PC-9 (cell line): Measurements from ENCODE around the gene SLC7A9. TPM values are rescaled to one million over a fixed set of nuclear protein-coding genes. Genes with fewer than 3 reads are reported as not detected.

Experiments used
- BruUV-seq: library from RNA; stranded (reverse); fragments of 400-500 nt; replicated peaks from 2 replicates; lab custom pipeline; 2021; lab: Mats Ljungman, UMichigan
- CTCF ChIA-PET: fragments of 300-600 bp; sonication (Branson Sonifier 250); formaldehyde crosslinking; loops from one replicate; lab custom pipeline; 2022; ENCODE audit warnings: antibody characterized with exemption; lab: Charles Lee
- POLR2A ChIA-PET: fragments of 300-600 bp; sonication (Branson Sonifier 250); formaldehyde crosslinking; loops from one replicate; lab custom pipeline; 2022; ENCODE audit warnings: antibody characterized with exemption; ENCODE audit not compliant: unreplicated experiment; lab: Charles Lee
- DNase-seq, 2 experiments: peaks; one replicate each; pipeline versions ENCODE4 v3.0.0 to v3.0.0-alpha.2; 2015 to 2022; ENCODE audit warnings: mixed read lengths in 1 of 2
- H2AFZ ChIP-seq: fragments of 200-600 bp; sonication (generic); 2 replicates; pipeline ENCODE4 v1.8.1; 2017; ENCODE audit warnings: antibody characterized with exemption
- H3F3A ChIP-seq: fragments of 200-600 bp; sonication (generic); 2 replicates; pipeline ENCODE4 v1.8.1; 2017; ENCODE audit warnings: antibody characterized with exemption, mild to moderate bottlenecking, low read depth; ENCODE audit not compliant: insufficient read depth
- H3K27ac ChIP-seq: fragments of 200-600 bp; sonication (generic); 2 replicates; pipeline ENCODE4 v1.6.1; 2016; ENCODE audit warnings: mixed run types
- H3K27me3 ChIP-seq: fragments of 200-600 bp; sonication (generic); 2 replicates; pipeline ENCODE4 v1.6.1; 2016; ENCODE audit warnings: low read depth, mixed run types; ENCODE audit not compliant: insufficient read depth
- H3K36me3 ChIP-seq: fragments of 200-600 bp; sonication (generic); 2 replicates; pipeline ENCODE4 v1.6.1; 2016; ENCODE audit warnings: low read depth, mixed run types
- H3K4me1 ChIP-seq: fragments of 200-600 bp; sonication (generic); replicated peaks from 2 replicates; pipeline ENCODE4 v1.6.1; 2016; ENCODE audit warnings: mixed run types; ENCODE audit not compliant: insufficient read depth
- H3K4me2 ChIP-seq: fragments of 200-600 bp; sonication (generic); 2 replicates; pipeline ENCODE4 v1.6.1; 2017; ENCODE audit warnings: mixed run types
- H3K4me3 ChIP-seq: fragments of 200-600 bp; sonication (generic); 2 replicates; pipeline ENCODE4 v1.6.1; 2016; ENCODE audit warnings: mixed run types
- H3K79me2 ChIP-seq: fragments of 200-600 bp; sonication (generic); 2 replicates; pipeline ENCODE4 v1.6.1; 2017; ENCODE audit warnings: low read depth, mixed run types
- H3K9me2 ChIP-seq: fragments of 200-600 bp; sonication (generic); 2 replicates; pipeline ENCODE4 v1.8.1; 2017; ENCODE audit warnings: mild to moderate bottlenecking; ENCODE audit not compliant: insufficient read depth
- H3K9me3 ChIP-seq: fragments of 200-600 bp; sonication (generic); 2 replicates; pipeline ENCODE4 v1.8.1; 2016; ENCODE audit warnings: low read depth; ENCODE audit not compliant: insufficient read depth
- H4K20me1 ChIP-seq: fragments of 200-600 bp; sonication (generic); 2 replicates; pipeline ENCODE4 v1.8.1; 2017; ENCODE audit not compliant: insufficient read depth
- CTCF ChIP-seq: fragments of 200-600 bp; sonication (generic); conservative IDR thresholded peaks from 2 replicates; pipeline ENCODE4 v1.6.1; 2017; ENCODE audit warnings: mixed run types, antibody characterized with exemption, mild to moderate bottlenecking, moderate library complexity
- EZH2 ChIP-seq: fragments of 200-600 bp; sonication (generic); IDR thresholded peaks from 2 replicates; pipeline ENCODE4 v1.8.0; 2017; ENCODE audit warnings: antibody characterized with exemption, low read depth
- intact Hi-C: fragments of 100-400 bp; cut with micrococcal nuclease; formaldehyde crosslinking; loops from one replicate; pipeline ENCODE4 v1.10.0; 2022; ENCODE audit not compliant: unreplicated experiment
- total RNA-seq: library from RNA; stranded (reverse); gene quantifications from 2 replicates; pipeline ENCODE4 v1.2.3, GENCODE V29; 2021

The SLC7A9 gene
- total RNA-seq, 1 experiment from 2014 or later = 0.33 TPM

GRCh38 chr19:32908641-32909190, 39.1 kb upstream of the SLC7A9 start:
- CTCF ChIA-PET = no interaction called here

GRCh38 chr19:32902448-32902847, 32.9 kb upstream of the SLC7A9 start:
- Histone ChIP-seq H4K20me1 (no peaks in the 10 kb centered on the region), H3K27me3 (no peaks in the 10 kb centered on the region), H3K36me3 (peaks cover 4% of the 10 kb centered on the region; the same call in 1 of the 2 replicates), H3K4me1 (no peaks in the 10 kb centered on the region), H3K27ac (no peak overlapping the region), H3F3A (no peaks in the 10 kb centered on the region), H3K9me2 (no peaks in the 10 kb centered on the region), H2AFZ (no peak overlapping the region), H3K4me2 (no peak overlapping the region), H3K9me3 (no peaks in the 10 kb centered on the region), H3K79me2 (no peaks in the 10 kb centered on the region), H3K4me3 (no peak overlapping the region)
- BruUV-seq = no TSS peak
- ChIA-PET POLR2A (no interaction called here), CTCF (no interaction called here)
- no peak for DNase-seq
- intact Hi-C loops = no loop called here
- TF ChIP-seq CTCF = no peak
- TF ChIP-seq EZH2 = no peak

More at GRCh38 chr19:32908641-32909190, 39.1 kb upstream of the SLC7A9 start:
- POLR2A ChIA-PET = no interaction called here
- Histone ChIP-seq H3K4me1 (no peaks in the 10 kb centered on the region), H3K79me2 (no peaks in the 10 kb centered on the region), H2AFZ (no peak overlapping the region), H3K4me2 (no peak overlapping the region), H3K4me3 (no peak overlapping the region), H3K9me3 (no peaks in the 10 kb centered on the region), H3K36me3 (no peaks in the 10 kb centered on the region; the same call in 1 of the 2 replicates), H3K9me2 (no peaks in the 10 kb centered on the region), H3K27me3 (no peaks in the 10 kb centered on the region), H3F3A (no peaks in the 10 kb centered on the region), H3K27ac (no peak overlapping the region), H4K20me1 (no peaks in the 10 kb centered on the region)
- BruUV-seq = no TSS peak
- intact Hi-C loops = no loop called here
- DNase-seq = no peak
- TF ChIP-seq CTCF (no peak), EZH2 (no peak)

- Histone ChIP-seq H3K4me2 (no peak overlapping the region), H3K9me2 (no peaks in the 10 kb centered on the region), H4K20me1 (no peaks in the 10 kb centered on the region), H3F3A (no peaks in the 10 kb centered on the region), H3K27me3 (no peaks in the 10 kb centered on the region), H3K27ac (no peak overlapping the region), H3K79me2 (no peaks in the 10 kb centered on the region), H3K9me3 (no peaks in the 10 kb centered on the region), H3K4me1 (no peaks in the 10 kb centered on the region), H2AFZ (no peak overlapping the region), H3K36me3 (peaks cover 4% of the 10 kb centered on the region; the same call in 1 of the 2 replicates), H3K4me3 (no peak overlapping the region)
- POLR2A ChIA-PET = no interaction called here
- CTCF ChIA-PET = interaction anchor here (0.6 kb wide), 1 partner anchor 1463 kb away, joined by 5 read pairs; the partner anchor contains the start of gene GPI
- DNase-seq = no peak
- intact Hi-C loops = no loop called here
- TF ChIP-seq EZH2 (no peak), CTCF (no peak)
- no TSS peak for BruUV-seq
Measured at GRCh38 chr19:32901504-32902161, 32.1 kb upstream of the SLC7A9 start.
